T-helper 2 cell treated with Interferon-gamma antibody and Interleukin-4, amounts not matched to agents 5 μg/mL and 100 μg/mL, for 36 hours (primary cell): ENCODE measurements around the gene COL5A3.
"Not testable (repeated sequence)": the region's sequence is repeated elsewhere in the genome, so short reads cannot be mapped to it uniquely, and the experiment has no call there.

Experiments
- DNase-seq: peaks from one replicate; pipeline ENCODE4 v3.0.0; 2021; ENCODE audit warnings: low spot score
- H3K27ac Mint-ChIP-seq: one replicate; pipeline ENCODE4 v1.8.0; 2021; ENCODE audit warnings: mild to moderate bottlenecking, mixed read lengths
- H3K27me3 Mint-ChIP-seq: one replicate; pipeline ENCODE4 v1.8.0; 2021; ENCODE audit warnings: low read depth, mixed read lengths
- H3K36me3 Mint-ChIP-seq: one replicate; pipeline ENCODE4 v1.8.0; 2021; ENCODE audit warnings: low read depth, mixed read lengths
- H3K4me1 Mint-ChIP-seq: one replicate; pipeline ENCODE4 v1.8.0; 2021; ENCODE audit warnings: low read depth, mixed read lengths
- H3K4me3 Mint-ChIP-seq: one replicate; pipeline ENCODE4 v1.8.0; 2022; ENCODE audit warnings: mild to moderate bottlenecking, moderate library complexity, mixed read lengths
- H3K9me3 Mint-ChIP-seq: one replicate; pipeline ENCODE4 v1.8.0; 2021; ENCODE audit warnings: mixed read lengths

COL5A3 gene

DNA sequence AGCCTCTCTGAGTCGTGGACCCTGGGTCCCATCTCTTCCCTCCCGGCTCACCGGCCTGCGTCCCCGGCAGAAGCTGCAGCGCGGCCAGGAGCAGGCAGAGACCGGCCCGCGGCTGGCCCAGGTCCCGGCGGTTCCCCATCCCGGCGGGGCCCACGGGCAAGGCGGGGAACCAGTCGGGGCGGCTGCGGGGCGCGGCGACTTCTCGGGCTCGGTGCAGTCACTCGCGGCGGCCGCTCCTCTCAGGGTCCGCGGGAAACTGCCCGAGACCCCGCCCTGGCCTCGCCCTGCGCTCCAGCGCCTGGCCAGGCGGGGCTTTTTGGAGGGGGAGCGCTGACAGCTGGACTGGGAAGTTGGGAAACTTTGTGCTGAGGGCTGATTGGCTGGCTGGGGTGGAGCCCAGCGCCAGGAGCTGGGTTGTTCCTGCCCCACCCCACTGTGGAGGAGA, at the start of gene COL5A3:
Gene COL5A3, minus strand, starts transcription at position 258 of the 445 bp plus-strand sequence. Its CDS starts 119 bp downstream, at position 139.
- no peak for DNase-seq

DNA sequence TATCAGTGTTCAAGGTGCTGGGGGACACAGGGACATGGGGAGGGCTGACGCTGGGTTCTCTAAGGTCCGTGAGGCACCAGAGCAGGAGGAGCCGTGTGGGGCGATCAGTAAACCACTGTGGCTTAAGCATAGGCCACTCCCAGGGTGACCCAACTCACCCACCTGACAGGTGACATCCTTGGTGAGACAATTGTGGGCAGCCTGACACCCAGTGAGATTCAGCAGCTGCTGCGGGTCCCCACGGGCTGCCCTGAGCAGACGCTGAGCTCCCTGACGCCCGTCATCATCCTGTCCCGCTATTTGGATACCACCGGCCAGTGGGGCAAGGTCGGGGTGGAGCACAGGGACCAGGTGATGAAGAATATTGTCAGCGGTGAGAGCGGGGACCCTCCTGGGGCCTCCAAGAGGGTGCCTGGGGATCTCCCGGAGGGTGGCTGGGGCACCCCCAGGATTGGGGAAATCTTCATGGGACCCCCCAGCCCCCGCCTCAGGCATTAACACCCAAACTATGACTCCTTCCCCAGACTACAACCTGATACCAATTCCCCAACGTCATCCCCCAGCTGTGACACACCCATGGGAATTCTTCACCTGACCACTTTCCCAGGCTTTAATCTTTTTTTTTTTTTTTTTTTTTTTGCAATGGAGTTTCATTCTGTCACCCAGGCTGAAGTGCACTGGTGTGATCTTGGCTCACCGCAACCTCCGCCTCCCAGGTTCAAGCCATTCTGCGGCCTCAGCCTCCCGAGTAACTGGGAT, 42.5 kb upstream of the COL5A3 start:
- DNase-seq = no peak
- H3K9me3 Mint-ChIP-seq = no peaks in the 10 kb centered on the region
- H3K27ac Mint-ChIP-seq = no peak overlapping the region
- no peaks in the 10 kb centered on the region for H3K4me1 Mint-ChIP-seq
- no peaks in the 10 kb centered on the region for H3K27me3 Mint-ChIP-seq
- H3K4me3 Mint-ChIP-seq = no peak overlapping the region
- no peaks in the 10 kb centered on the region for H3K36me3 Mint-ChIP-seq

More for the DNA sequence above, at the start of gene COL5A3:
- Mint-ChIP-seq H3K4me3 (no peak within 1 kb of the TSS), H3K27me3 (peaks cover 46% of the 10 kb centered on the region), H3K36me3 (no peaks in the 10 kb centered on the region), H3K4me1 (peaks cover 3% of the 10 kb centered on the region), H3K9me3 (no peaks in the 10 kb centered on the region), H3K27ac (no peak within 1 kb of the TSS)

DNA sequence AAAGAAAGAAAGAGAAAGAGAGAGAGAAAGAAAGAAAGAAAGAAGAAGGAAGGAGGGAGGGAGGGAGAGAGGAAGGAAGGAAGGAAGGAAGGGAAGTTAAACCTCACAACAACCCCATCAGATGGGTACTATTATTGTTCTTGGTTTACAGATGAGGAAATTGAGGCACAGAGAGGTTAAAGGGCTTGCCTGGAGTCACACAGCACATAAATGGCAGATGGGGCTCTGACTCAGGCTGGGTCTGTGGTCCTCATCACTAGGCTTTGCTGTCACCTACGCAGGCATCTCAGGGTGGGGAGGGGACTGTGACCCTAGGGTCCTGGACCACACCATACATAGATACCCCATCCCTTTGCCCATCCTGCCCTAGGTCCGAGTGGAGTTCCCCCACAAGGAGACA, 39.3 kb upstream of the COL5A3 start:
- no peak overlapping the region for H3K4me3 Mint-ChIP-seq
- H3K27me3 Mint-ChIP-seq = no peaks in the 10 kb centered on the region
- DNase-seq = no peak
- peaks cover 3% of the 10 kb centered on the region for H3K9me3 Mint-ChIP-seq
- H3K4me1 Mint-ChIP-seq = no peaks in the 10 kb centered on the region
- H3K36me3 Mint-ChIP-seq = no peaks in the 10 kb centered on the region
- H3K27ac Mint-ChIP-seq = no peak overlapping the region

DNA sequence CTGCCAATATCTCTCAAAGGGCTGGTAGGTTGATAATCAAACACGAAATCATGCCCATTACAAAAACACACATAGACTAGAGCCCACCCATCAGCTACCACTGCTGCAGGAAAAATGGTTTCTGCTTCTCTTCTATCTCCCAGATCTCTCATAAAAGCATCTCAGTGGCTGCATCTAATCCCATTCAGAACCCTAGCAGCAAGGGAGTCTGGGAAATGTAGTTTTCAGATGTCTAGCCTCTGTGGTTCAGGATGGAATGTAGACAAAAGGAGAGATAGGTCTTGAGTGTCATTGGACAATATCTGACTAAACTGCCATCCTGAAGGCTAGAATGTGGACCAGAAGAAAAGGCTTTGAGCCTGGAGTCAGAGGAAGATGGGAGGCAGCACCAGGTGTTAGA, 35.1 kb upstream of the COL5A3 start:
- Mint-ChIP-seq H3K9me3 (peaks cover 3% of the 10 kb centered on the region), H3K4me1 (no peaks in the 10 kb centered on the region)
- DNase-seq = no peak

DNA sequence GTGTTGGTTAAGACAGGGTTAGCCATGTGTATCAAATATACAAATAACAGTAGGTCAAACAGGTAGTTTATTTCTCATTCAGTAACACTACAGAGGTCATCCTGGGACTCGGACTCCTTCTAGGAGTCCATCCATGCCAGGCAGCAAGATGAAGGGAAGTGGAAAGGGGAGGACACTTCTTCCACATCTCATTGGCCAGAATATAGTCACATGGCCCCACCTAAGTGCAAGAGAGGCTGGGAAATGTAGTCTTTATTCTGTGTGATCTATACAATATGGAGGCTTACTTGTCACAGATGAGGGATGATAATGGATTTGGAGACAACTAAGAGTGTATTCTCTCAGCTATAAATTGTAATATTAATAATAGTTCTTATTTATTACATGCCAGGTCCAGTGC, 34.1 kb upstream of the COL5A3 start:
- no peaks in the 10 kb centered on the region for H3K4me1 Mint-ChIP-seq
- no peak overlapping the region for H3K27ac Mint-ChIP-seq
- H3K4me3 Mint-ChIP-seq = no peak overlapping the region
- no peak for DNase-seq
- H3K9me3 Mint-ChIP-seq = peaks cover 3% of the 10 kb centered on the region
- H3K36me3 Mint-ChIP-seq = no peaks in the 10 kb centered on the region
- H3K27me3 Mint-ChIP-seq = no peaks in the 10 kb centered on the region

More for the DNA sequence above, 35.1 kb upstream of the COL5A3 start:
- Mint-ChIP-seq H3K4me3 (no peak overlapping the region), H3K27me3 (no peaks in the 10 kb centered on the region), H3K36me3 (no peaks in the 10 kb centered on the region), H3K27ac (no peak overlapping the region)

DNA sequence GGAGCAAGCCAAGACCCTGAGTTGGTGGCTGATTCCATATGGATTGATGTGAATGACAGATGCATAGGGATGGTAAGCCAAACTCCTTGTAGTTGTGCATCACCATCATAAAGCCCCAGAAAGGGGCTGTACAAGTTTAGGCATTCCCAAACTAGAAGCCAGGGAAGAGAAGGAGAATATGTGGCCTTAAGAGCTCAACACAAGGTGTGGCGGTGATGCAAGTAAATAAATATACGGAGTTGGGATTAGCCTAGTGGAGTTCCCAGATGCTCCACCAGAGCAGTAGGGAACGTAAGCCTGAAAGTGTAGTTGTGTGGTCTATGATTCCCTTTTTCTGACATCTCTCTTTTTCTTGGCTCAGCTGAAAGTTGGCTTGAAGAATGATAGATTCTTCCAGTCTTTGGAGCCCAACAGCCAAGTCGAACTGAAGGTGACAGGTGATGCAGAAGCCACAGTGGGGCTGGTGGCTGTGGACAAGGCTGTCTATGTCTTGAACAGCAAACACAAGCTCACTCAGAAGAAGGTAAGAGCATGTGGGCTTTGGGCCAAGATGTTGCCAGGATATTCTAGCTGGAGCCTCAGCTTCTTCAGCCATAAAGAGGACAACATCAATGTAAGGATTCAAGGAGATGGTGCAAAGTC, 33.1 kb upstream of the COL5A3 start:
- DNase-seq = no peak
- no peaks in the 10 kb centered on the region for H3K27me3 Mint-ChIP-seq
- peaks cover 3% of the 10 kb centered on the region for H3K9me3 Mint-ChIP-seq
- no peak overlapping the region for H3K4me3 Mint-ChIP-seq
- no peaks in the 10 kb centered on the region for H3K4me1 Mint-ChIP-seq
- H3K27ac Mint-ChIP-seq = no peak overlapping the region
- H3K36me3 Mint-ChIP-seq = no peaks in the 10 kb centered on the region

GRCh38 chr19:10037809-10038208, 27.5 kb upstream of the COL5A3 start:
- no peak overlapping the region for H3K4me3 Mint-ChIP-seq
- H3K9me3 Mint-ChIP-seq = no peaks in the 10 kb centered on the region
- DNase-seq = no peak
- peaks cover 4% of the 10 kb centered on the region for H3K27me3 Mint-ChIP-seq
- no peaks in the 10 kb centered on the region for H3K36me3 Mint-ChIP-seq
- H3K27ac Mint-ChIP-seq = no peak overlapping the region
- no peaks in the 10 kb centered on the region for H3K4me1 Mint-ChIP-seq

DNA sequence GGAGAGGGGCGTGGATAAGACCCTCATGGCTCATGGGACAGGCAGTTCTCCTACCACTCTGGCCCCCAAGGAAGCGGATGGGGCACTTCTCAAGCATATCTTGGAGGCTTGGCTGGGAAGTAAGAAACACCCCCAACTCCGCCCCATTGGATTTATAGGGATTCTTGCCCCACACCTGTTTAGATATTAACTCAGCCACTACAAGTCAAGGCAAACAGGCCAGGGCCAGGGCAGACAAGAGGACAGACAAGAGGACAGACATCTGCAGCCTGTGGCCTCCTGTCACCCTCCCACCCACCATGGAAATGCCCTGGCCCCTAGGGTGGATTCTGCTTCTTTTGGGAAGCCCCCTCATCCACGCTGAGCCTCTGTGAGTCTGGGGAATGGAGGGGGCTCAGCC, 27.1 kb upstream of the COL5A3 start:
- no peak for DNase-seq
- no peaks in the 10 kb centered on the region for H3K36me3 Mint-ChIP-seq
- no peak overlapping the region for H3K4me3 Mint-ChIP-seq
- H3K4me1 Mint-ChIP-seq = no peaks in the 10 kb centered on the region
- no peak overlapping the region for H3K27ac Mint-ChIP-seq
- peaks cover 4% of the 10 kb centered on the region for H3K27me3 Mint-ChIP-seq
- H3K9me3 Mint-ChIP-seq = no peaks in the 10 kb centered on the region

GRCh38 chr19:10036601-10037071, 26.3 kb upstream of the COL5A3 start:
- peaks cover 4% of the 10 kb centered on the region for H3K27me3 Mint-ChIP-seq
- H3K9me3 Mint-ChIP-seq = no peaks in the 10 kb centered on the region
- H3K36me3 Mint-ChIP-seq = no peaks in the 10 kb centered on the region
- no peak for DNase-seq
- no peak overlapping the region for H3K4me3 Mint-ChIP-seq
- H3K4me1 Mint-ChIP-seq = no peaks in the 10 kb centered on the region
- H3K27ac Mint-ChIP-seq = no peak overlapping the region

DNA sequence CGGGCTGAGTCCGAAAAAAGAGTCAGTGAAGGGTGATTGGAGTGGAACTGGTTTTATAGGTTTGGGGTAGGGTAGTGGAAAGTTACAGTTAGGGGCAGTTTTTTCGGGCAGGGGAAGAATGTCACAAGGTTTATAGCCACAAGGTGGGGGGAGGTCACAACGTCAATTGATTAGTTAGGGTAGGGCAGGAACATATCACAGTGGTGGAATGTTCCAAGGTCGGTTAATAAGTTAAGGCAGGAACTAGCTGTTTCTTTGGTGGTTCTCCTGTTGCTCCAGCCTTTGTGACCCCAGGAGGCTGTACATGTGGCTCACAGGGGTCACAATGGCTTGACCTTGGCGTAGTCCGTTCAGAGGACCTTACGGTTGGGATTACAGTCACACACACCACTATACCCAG, 23.3 kb upstream of the COL5A3 start:
- H3K27me3 Mint-ChIP-seq = peaks cover 4% of the 10 kb centered on the region
- H3K27ac Mint-ChIP-seq = no peak overlapping the region
- H3K9me3 Mint-ChIP-seq = no peaks in the 10 kb centered on the region
- H3K4me3 Mint-ChIP-seq = no peak overlapping the region
- DNase-seq = no peak
- no peaks in the 10 kb centered on the region for H3K4me1 Mint-ChIP-seq
- no peaks in the 10 kb centered on the region for H3K36me3 Mint-ChIP-seq

GRCh38 chr19:10027158-10027997, 17.1 kb upstream of the COL5A3 start:
- Mint-ChIP-seq H3K27ac (no peak overlapping the region), H3K36me3 (no peaks in the 10 kb centered on the region), H3K4me1 (no peaks in the 10 kb centered on the region), H3K27me3 (peaks cover 10% of the 10 kb centered on the region), H3K4me3 (no peak overlapping the region), H3K9me3 (no peaks in the 10 kb centered on the region)
- peak; percentile 81 for DNase-seq

GRCh38 chr19:10026744-10027143, 16.4 kb upstream of the COL5A3 start:
- no peak for DNase-seq

GRCh38 chr19:10023096-10023495, 12.8 kb upstream of the COL5A3 start:
- H3K4me3 Mint-ChIP-seq, H3K27ac Mint-ChIP-seq, H3K9me3 Mint-ChIP-seq, H3K36me3 Mint-ChIP-seq, H3K4me1 Mint-ChIP-seq, DNase-seq: not testable (repeated sequence)
- H3K27me3 Mint-ChIP-seq = peaks cover 10% of the 10 kb centered on the region

More at GRCh38 chr19:10026744-10027143, 16.4 kb upstream of the COL5A3 start:
- no peaks in the 10 kb centered on the region for H3K9me3 Mint-ChIP-seq
- H3K4me1 Mint-ChIP-seq = no peaks in the 10 kb centered on the region
- H3K36me3 Mint-ChIP-seq = no peaks in the 10 kb centered on the region
- no peak overlapping the region for H3K4me3 Mint-ChIP-seq
- peaks cover 10% of the 10 kb centered on the region for H3K27me3 Mint-ChIP-seq
- H3K27ac Mint-ChIP-seq = no peak overlapping the region

DNA sequence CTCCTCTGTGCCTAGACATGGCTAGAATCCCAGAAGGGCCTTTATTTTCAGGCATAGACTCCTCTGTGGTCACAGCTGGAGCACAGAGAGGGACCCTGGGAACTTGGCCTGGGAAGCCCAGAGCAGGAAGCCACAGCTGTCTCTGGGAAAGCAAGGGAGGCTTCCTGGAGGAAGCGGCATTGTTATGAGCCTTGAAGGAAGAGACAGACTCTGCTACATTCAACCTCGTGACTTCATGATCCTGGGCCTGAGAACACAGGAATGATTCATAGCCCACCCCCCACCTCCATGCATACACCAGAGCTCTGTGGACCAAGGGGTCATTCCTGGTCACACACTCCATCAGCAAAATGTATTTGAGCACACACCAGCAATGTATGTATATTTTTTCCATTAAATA, 11.6 kb upstream of the COL5A3 start:
- no peaks in the 10 kb centered on the region for H3K9me3 Mint-ChIP-seq
- H3K4me3 Mint-ChIP-seq = no peak overlapping the region
- H3K36me3 Mint-ChIP-seq = no peaks in the 10 kb centered on the region
- DNase-seq = no peak
- no peaks in the 10 kb centered on the region for H3K4me1 Mint-ChIP-seq
- no peak overlapping the region for H3K27ac Mint-ChIP-seq
- peaks cover 7% of the 10 kb centered on the region for H3K27me3 Mint-ChIP-seq
